ENCODE measurements around the gene CD209. TPM values are rescaled to one million over a fixed set of nuclear protein-coding genes. Genes with fewer than 3 reads are reported as not detected.

CD209 gene
- total RNA-seq, 1 donor from 2014 or later = not detected

GRCh38 chr19:7788933-7789323 lies 41.6 kb upstream of the CD209 start:
- H3K9me3 Mint-ChIP-seq = peaks cover 7% of the 10 kb centered on the region
- no peak for DNase-seq (ENCODE audit: low spot score)
- peaks cover 16% of the 10 kb centered on the region for H4K20me1 ChIP-seq (ENCODE audit: low read depth)
- peak overlapping the region; percentile 33 for H3K4me3 ChIP-seq
- H3K27ac Mint-ChIP-seq = no peak overlapping the region
- peak; percentile 19 for TF ChIP-seq EZH2phosphoT487 (IDR thresholded peaks at IDR 0.05)
- no peak for TF ChIP-seq CTCF (IDR thresholded peaks at IDR 0.05)
- TF ChIP-seq EZH2 (IDR thresholded peaks at IDR 0.05) = peak; percentile 35
- H3K9me3 ChIP-seq (ENCODE audit: low read depth) = no peaks in the 10 kb centered on the region
- H3K4me3 Mint-ChIP-seq = peak overlapping the region; percentile 43
- no peak overlapping the region for H2AFZ ChIP-seq (replicated peaks)
- no peaks in the 10 kb centered on the region for H3K4me1 Mint-ChIP-seq
- H3K27ac ChIP-seq = no peak overlapping the region
- peaks cover 68% of the 10 kb centered on the region for H3K27me3 Mint-ChIP-seq (ENCODE audit: insufficient read depth, low read depth)
- H3K36me3 ChIP-seq = no peaks in the 10 kb centered on the region
- no peaks in the 10 kb centered on the region for H3K79me2 ChIP-seq (ENCODE audit: low read depth)
- peaks cover 5% of the 10 kb centered on the region for H3K4me1 ChIP-seq
- peak overlapping the region; percentile 64 for H3K4me2 ChIP-seq
- H3K36me3 Mint-ChIP-seq = no peaks in the 10 kb centered on the region
- H3K27me3 ChIP-seq = peaks cover 90% of the 10 kb centered on the region
- H3F3A ChIP-seq (ENCODE audit: low read depth) = peaks cover 10% of the 10 kb centered on the region
- H3K9ac ChIP-seq = no peak overlapping the region

GRCh38 chr19:7788178-7788932 lies 41.0 kb upstream of the CD209 start:
- peak; percentile 37 for TF ChIP-seq EZH2phosphoT487 (IDR thresholded peaks at IDR 0.05)
- no peak for TF ChIP-seq CTCF (IDR thresholded peaks at IDR 0.05)
- TF ChIP-seq EZH2 (IDR thresholded peaks at IDR 0.05) = peak; percentile 28
- Histone ChIP-seq H3K4me2 (peak overlapping the region; percentile 64), H3K27ac (no peak overlapping the region), H3K9ac (no peak overlapping the region), H4K20me1 (ENCODE audit: low read depth) (peaks cover 16% of the 10 kb centered on the region), H3K9me3 (ENCODE audit: low read depth) (no peaks in the 10 kb centered on the region), H3K4me1 (peaks cover 5% of the 10 kb centered on the region), H2AFZ (replicated peaks) (peak overlapping the region; percentile 24), H3F3A (ENCODE audit: low read depth) (peaks cover 10% of the 10 kb centered on the region), H3K27me3 (peaks cover 92% of the 10 kb centered on the region), H3K79me2 (ENCODE audit: low read depth) (no peaks in the 10 kb centered on the region), H3K36me3 (no peaks in the 10 kb centered on the region), H3K4me3 (peak overlapping the region; percentile 33)
- H3K4me1 Mint-ChIP-seq = no peaks in the 10 kb centered on the region
- no peak overlapping the region for H3K4me3 Mint-ChIP-seq
- H3K9me3 Mint-ChIP-seq = peaks cover 7% of the 10 kb centered on the region
- H3K27ac Mint-ChIP-seq = no peak overlapping the region
- peak; percentile 62 for DNase-seq (ENCODE audit: low spot score)
- H3K36me3 Mint-ChIP-seq = no peaks in the 10 kb centered on the region
- peaks cover 64% of the 10 kb centered on the region for H3K27me3 Mint-ChIP-seq (ENCODE audit: insufficient read depth, low read depth)

GRCh38 chr19:7787602-7788177 lies 40.4 kb upstream of the CD209 start:
- H3K36me3 Mint-ChIP-seq = no peaks in the 10 kb centered on the region
- Histone ChIP-seq H3K4me1 (peaks cover 5% of the 10 kb centered on the region), H3K79me2 (ENCODE audit: low read depth) (no peaks in the 10 kb centered on the region), H3K27ac (no peak overlapping the region), H3K9ac (no peak overlapping the region), H3K36me3 (no peaks in the 10 kb centered on the region), H3K27me3 (peaks cover 97% of the 10 kb centered on the region), H2AFZ (replicated peaks) (no peak overlapping the region), H3K4me2 (peak overlapping the region; percentile 64), H4K20me1 (ENCODE audit: low read depth) (peaks cover 16% of the 10 kb centered on the region), H3F3A (ENCODE audit: low read depth) (peaks cover 10% of the 10 kb centered on the region), H3K4me3 (peak overlapping the region; percentile 33), H3K9me3 (ENCODE audit: low read depth) (no peaks in the 10 kb centered on the region)
- DNase-seq (ENCODE audit: low spot score) = no peak
- TF ChIP-seq EZH2phosphoT487 (IDR thresholded peaks at IDR 0.05) (peak; percentile 56), CTCF (IDR thresholded peaks at IDR 0.05) (no peak), EZH2 (IDR thresholded peaks at IDR 0.05) (peak; percentile 67)
- peaks cover 57% of the 10 kb centered on the region for H3K27me3 Mint-ChIP-seq (ENCODE audit: insufficient read depth, low read depth)
- no peaks in the 10 kb centered on the region for H3K4me1 Mint-ChIP-seq
- no peak overlapping the region for H3K27ac Mint-ChIP-seq
- H3K9me3 Mint-ChIP-seq = peaks cover 7% of the 10 kb centered on the region
- peak overlapping the region; percentile 71 for H3K4me3 Mint-ChIP-seq

All from neural progenitor cell (in vitro differentiated cells).